ENCODE results near the gene CDC42BPA. TPM values are rescaled to one million over a fixed set of nuclear protein-coding genes. Genes with fewer than 3 reads are reported as not detected.

The CDC42BPA gene
- total and polyA plus RNA-seq, 9 of the 15 experiments (the other 6 are each of a cell fraction or from before 2014, with no cell fraction given) = 8.0 to 77.5 (median 52.1) TPM

DNA sequence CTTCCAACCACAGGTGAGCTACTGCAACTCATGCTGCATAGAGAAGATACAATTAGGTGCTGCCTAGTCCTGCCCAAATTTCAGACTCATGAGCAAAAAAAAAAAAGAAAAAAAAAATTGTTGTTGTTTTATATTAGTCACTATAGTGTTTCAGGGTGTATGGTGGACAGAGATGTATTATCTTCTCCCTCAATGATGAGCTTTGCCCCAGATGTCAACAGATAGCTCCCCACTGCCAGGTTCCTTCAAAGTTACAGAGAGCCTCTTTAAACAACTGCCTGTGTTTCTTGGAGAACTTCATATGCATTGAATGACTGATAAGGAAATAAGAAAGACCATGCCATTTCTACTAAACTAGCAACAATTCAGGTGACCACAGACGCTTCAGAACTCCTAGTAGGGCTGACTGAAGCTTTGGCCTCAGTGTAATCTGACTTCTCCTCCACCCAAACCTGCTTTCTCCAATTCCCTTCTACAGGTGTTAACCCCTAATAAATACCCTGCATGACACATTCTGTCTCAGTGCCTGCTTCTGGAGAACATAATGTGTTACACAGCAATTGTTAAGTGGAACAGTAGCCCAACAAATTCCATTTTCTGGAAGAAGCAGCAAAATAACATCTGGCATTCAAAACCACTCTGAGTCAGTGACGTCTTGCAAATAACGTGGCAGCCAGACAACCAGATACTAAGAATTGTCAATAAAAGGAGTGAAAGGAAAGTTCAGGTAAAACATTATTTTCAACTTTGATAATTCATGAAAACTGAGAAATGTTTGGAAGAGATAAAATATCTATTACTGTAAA, 147.7 kb downstream of the CDC42BPA start (continued):
- TF ChIP-seq, protein P1, sequence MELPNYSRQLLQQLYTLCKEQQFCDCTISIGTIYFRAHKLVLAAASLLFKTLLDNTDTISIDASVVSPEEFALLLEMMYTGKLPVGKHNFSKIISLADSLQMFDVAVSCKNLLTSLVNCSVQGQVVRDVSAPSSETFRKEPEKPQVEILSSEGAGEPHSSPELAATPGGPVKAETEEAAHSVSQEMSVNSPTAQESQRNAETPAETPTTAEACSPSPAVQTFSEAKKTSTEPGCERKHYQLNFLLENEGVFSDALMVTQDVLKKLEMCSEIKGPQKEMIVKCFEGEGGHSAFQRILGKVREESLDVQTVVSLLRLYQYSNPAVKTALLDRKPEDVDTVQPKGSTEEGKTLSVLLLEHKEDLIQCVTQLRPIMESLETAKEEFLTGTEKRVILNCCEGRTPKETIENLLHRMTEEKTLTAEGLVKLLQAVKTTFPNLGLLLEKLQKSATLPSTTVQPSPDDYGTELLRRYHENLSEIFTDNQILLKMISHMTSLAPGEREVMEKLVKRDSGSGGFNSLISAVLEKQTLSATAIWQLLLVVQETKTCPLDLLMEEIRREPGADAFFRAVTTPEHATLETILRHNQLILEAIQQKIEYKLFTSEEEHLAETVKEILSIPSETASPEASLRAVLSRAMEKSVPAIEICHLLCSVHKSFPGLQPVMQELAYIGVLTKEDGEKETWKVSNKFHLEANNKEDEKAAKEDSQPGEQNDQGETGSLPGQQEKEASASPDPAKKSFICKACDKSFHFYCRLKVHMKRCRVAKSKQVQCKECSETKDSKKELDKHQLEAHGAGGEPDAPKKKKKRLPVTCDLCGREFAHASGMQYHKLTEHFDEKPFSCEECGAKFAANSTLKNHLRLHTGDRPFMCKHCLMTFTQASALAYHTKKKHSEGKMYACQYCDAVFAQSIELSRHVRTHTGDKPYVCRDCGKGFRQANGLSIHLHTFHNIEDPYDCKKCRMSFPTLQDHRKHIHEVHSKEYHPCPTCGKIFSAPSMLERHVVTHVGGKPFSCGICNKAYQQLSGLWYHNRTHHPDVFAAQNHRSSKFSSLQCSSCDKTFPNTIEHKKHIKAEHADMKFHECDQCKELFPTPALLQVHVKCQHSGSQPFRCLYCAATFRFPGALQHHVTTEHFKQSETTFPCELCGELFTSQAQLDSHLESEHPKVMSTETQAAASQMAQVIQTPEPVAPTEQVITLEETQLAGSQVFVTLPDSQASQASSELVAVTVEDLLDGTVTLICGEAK (IDR thresholded peaks at IDR 0.05) = peak; percentile 54
- TF ChIP-seq, protein P1 (CRISPR knock-in tag; IDR thresholded peaks at IDR 0.05) = no peak
- TF ChIP-seq SP1 (CRISPR knock-in tag; IDR thresholded peaks at IDR 0.05) = no peak
- TF ChIP-seq, protein P2, sequence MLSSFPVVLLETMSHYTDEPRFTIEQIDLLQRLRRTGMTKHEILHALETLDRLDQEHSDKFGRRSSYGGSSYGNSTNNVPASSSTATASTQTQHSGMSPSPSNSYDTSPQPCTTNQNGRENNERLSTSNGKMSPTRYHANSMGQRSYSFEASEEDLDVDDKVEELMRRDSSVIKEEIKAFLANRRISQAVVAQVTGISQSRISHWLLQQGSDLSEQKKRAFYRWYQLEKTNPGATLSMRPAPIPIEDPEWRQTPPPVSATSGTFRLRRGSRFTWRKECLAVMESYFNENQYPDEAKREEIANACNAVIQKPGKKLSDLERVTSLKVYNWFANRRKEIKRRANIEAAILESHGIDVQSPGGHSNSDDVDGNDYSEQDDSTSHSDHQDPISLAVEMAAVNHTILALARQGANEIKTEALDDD (IDR thresholded peaks at IDR 0.05) = peak; percentile 46; the same call in 1 of the 2 replicates
- TF ChIP-seq DMBX1 (CRISPR knock-in tag; IDR thresholded peaks at IDR 0.05; ENCODE audit: borderline replicate concordance) = 0 out of 2 replicates have a peak, but pooled peaks have one; percentile 25
- TF ChIP-seq POLR2AphosphoS5 (IDR thresholded peaks at IDR 0.05; ENCODE audit: control insufficient read depth, insufficient read depth, low read depth, low read length) = peak; percentile 78; the same call in 1 of the 2 replicates
- peak; percentile 50; the same call in 1 of the 2 replicates for TF ChIP-seq ADNP (tag; IDR thresholded peaks at IDR 0.05)
- peak in 1 of 2 experiments; percentile 13; a peak in 1 of 3 replicates for TF ChIP-seq CBX3 (IDR thresholded peaks at IDR 0.05; ENCODE audit: borderline replicate concordance in 1 of 2, low read length in 2 of 2)
- TF ChIP-seq PHB2 (IDR thresholded peaks at IDR 0.05; ENCODE audit: low read depth) = no peak
- TF ChIP-seq ETV6 (IDR thresholded peaks at IDR 0.05; ENCODE audit: borderline replicate concordance in 1 of 2, low read depth in 2 of 2, low read length in 1 of 2) = no peak
- no peak for TF ChIP-seq ETV6 (CRISPR knock-in tag; IDR thresholded peaks at IDR 0.05; ENCODE audit: borderline replicate concordance)
- peak; percentile 87 for TF ChIP-seq ZNF384 (IDR thresholded peaks at IDR 0.05; ENCODE audit: low read depth, low read length)
- TF ChIP-seq SMAD4 (CRISPR knock-in tag; conservative IDR thresholded peaks at IDR 0.05) = peak; percentile 54; the same call in 1 of the 2 replicates
- no peak for TF ChIP-seq ZNF644 (tag; IDR thresholded peaks at IDR 0.05; ENCODE audit: low read depth)
- TF ChIP-seq ZBTB1 (CRISPR knock-in tag; IDR thresholded peaks at IDR 0.05; ENCODE audit: borderline replicate concordance, low read depth) = no peak
